ENCODE results near the gene ZNF608.

- no peak for TF ChIP-seq POLR2A (IDR thresholded peaks at IDR 0.05; ENCODE audit: low read length)
- TF ChIP-seq GATA1 (IDR thresholded peaks at IDR 0.05; ENCODE audit: low read depth, low read length) = no peak
These were observed 47.7 kb downstream of the ZNF608 start for GRCh38 chr5:124698770-124699169.

All from erythroblast (primary cell).